Karpas-422 (cell line): ENCODE data around the gene PLXNA1. TPM values are rescaled to one million over a fixed set of nuclear protein-coding genes. Genes with fewer than 3 reads are reported as not detected.

Experiments
- total RNA-seq: library from RNA; depleted of rRNA; stranded (reverse); fragments of >200 nt; shearing (Covaris generic); gene quantifications from 2 replicates; pipeline ENCODE4 v1.2.3, GENCODE V29; 2014; ENCODE audit warnings: low replicate concordance; rRNA removed

Gene PLXNA1
- total RNA-seq, 1 experiment from 2014 or later = 7.5 TPM

Other genes with a start within 250 kb of the PLXNA1 start
- not detected in 2 replicates for gene PRR23E, start 210.0 kb downstream of the PLXNA1 start, total RNA-seq